NCI-H345 (cell line): ENCODE results near the gene THADA.

ENCODE experiments used
- DNase-seq: peaks from one replicate; lab custom pipeline; 2025; lab: John Stamatoyannopoulos, UW

The THADA gene

GRCh38 chr2:43276266-43276941, 319.4 kb downstream of the THADA start:
- no peak for DNase-seq

GRCh38 chr2:43274721-43275120, 321.1 kb downstream of the THADA start:
- DNase-seq, result no peak

- no peak for DNase-seq
Measured at GRCh38 chr2:43274055-43274454, 321.8 kb downstream of the THADA start.

GRCh38 chr2:43273529-43273928, 322.3 kb downstream of the THADA start:
- no peak for DNase-seq

- no peak for DNase-seq
Measured at GRCh38 chr2:43270930-43271615, 324.8 kb downstream of the THADA start.

- DNase-seq, result no peak
Measured at GRCh38 chr2:43270461-43270860, 325.4 kb downstream of the THADA start.

GRCh38 chr2:43269706-43270105, 326.1 kb downstream of the THADA start:
- DNase-seq, result no peak

- no peak for DNase-seq
Measured at GRCh38 chr2:43269074-43269572, 326.7 kb downstream of the THADA start.

GRCh38 chr2:43268066-43268953, 327.5 kb downstream of the THADA start:
- DNase-seq, result no peak

GRCh38 chr2:43267381-43267780, 328.5 kb downstream of the THADA start:
- DNase-seq, result no peak

- no peak for DNase-seq
Measured at GRCh38 chr2:43266711-43267111, 329.1 kb downstream of the THADA start.

GRCh38 chr2:43265421-43265820, 330.4 kb downstream of the THADA start:
- no peak for DNase-seq

- no peak for DNase-seq
Measured at GRCh38 chr2:43265001-43265400, 330.8 kb downstream of the THADA start.

- DNase-seq, result no peak
Measured at GRCh38 chr2:43262951-43263350, 332.9 kb downstream of the THADA start.

- DNase-seq, result no peak
Measured at GRCh38 chr2:43262239-43262638, 333.6 kb downstream of the THADA start.

GRCh38 chr2:43259512-43259911, 336.3 kb downstream of the THADA start:
- no peak for DNase-seq

- DNase-seq, result no peak
Measured at GRCh38 chr2:43258547-43259156, 337.2 kb downstream of the THADA start.

- DNase-seq, result peak; percentile 43
Measured at GRCh38 chr2:43255296-43255910, 340.4 kb downstream of the THADA start.

GRCh38 chr2:43254331-43254730, 341.5 kb downstream of the THADA start:
- DNase-seq, result no peak

- no peak for DNase-seq
Measured at GRCh38 chr2:43251171-43251731, 344.6 kb downstream of the THADA start.

- DNase-seq, result no peak
Measured at GRCh38 chr2:43250015-43250414, 345.8 kb downstream of the THADA start.
